22Rv1 (cell line): ENCODE results near the gene PCARE.

Experiments used
- ZFX ChIP-seq: fragments of 450-650 bp; IDR thresholded peaks from 2 replicates; pipeline ENCODE4 v1.6.1; 2017; ENCODE audit warnings: antibody characterized with exemption, borderline replicate concordance
- TF ChIP-seq, protein P1 (sequence below): fragments of 450-650 bp; IDR thresholded peaks from 2 replicates; pipeline ENCODE4 v1.5.1; 2017; ENCODE audit warnings: mild to moderate bottlenecking

DNA sequence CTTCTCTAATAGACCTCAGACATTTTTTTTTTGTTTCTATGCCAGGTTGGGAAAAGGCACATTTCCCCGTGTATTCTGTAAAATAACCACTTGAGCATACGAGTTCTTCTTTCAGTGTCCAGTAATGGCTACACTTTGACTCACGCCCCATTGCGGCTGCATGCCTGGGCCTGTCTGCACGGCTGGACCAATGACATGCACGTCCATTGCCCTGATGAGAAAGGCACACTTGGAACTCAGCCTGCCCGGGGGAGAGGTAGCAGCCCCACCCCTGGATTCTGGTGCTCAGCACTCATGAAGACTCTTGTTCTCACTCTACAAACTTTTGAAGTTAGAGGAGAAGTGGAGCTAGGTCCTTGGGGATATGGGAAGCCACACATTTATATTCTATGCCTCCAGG is 5.8 kb downstream of the PCARE start:
- TF ChIP-seq, protein P1, sequence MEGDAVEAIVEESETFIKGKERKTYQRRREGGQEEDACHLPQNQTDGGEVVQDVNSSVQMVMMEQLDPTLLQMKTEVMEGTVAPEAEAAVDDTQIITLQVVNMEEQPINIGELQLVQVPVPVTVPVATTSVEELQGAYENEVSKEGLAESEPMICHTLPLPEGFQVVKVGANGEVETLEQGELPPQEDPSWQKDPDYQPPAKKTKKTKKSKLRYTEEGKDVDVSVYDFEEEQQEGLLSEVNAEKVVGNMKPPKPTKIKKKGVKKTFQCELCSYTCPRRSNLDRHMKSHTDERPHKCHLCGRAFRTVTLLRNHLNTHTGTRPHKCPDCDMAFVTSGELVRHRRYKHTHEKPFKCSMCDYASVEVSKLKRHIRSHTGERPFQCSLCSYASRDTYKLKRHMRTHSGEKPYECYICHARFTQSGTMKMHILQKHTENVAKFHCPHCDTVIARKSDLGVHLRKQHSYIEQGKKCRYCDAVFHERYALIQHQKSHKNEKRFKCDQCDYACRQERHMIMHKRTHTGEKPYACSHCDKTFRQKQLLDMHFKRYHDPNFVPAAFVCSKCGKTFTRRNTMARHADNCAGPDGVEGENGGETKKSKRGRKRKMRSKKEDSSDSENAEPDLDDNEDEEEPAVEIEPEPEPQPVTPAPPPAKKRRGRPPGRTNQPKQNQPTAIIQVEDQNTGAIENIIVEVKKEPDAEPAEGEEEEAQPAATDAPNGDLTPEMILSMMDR: no peak
- no peak for TF ChIP-seq ZFX
